K562 (cell line): Measurements from ENCODE around the gene ZNF48. TPM values are rescaled to one million over a fixed set of nuclear protein-coding genes. Genes with fewer than 3 reads are reported as not detected.

Source experiments
- SMAD3 ChIP-seq: fragments of 450-650 bp; formaldehyde crosslinking; conservative IDR thresholded peaks from 2 replicates; pipeline ENCODE4 v1.4.0; 2020; ENCODE audit warnings: mild to moderate bottlenecking
- TSC22D4 ChIP-seq: fragments of 450-650 bp; IDR thresholded peaks from 2 replicates; pipeline ENCODE4 v1.6.1; 2016; ENCODE audit warnings: missing genetic modification characterization, missing biosample characterization, control low read depth
- ZFX ChIP-seq: sonication (generic); formaldehyde crosslinking; IDR thresholded peaks from 2 replicates; pipeline ENCODE4 v1.8.0; 2022; ENCODE audit warnings: mild to moderate bottlenecking, missing genetic modification reagents, moderate library complexity
- ZNF311 ChIP-seq: fragments of 250-450 bp; sonication (Bioruptor Pico); IDR thresholded peaks from 2 replicates; pipeline ENCODE4 v1.4.0; 2020; ENCODE audit warnings: mild to moderate bottlenecking, moderate library complexity
- polyA plus RNA-seq, 8 experiments: library from polyadenylated mRNA; depleted of rRNA in 4 of 8; stranded (reverse) in 5 of 8; unstranded in 3 of 8; fragments of >200 nt; fragmentation: Nextera tagmentation in 2 of 8; fragmentation: Illumina TruSeq in 1 of 8; extraction: Ambion mirVana in 2 of 8; extraction: Trizol in 1 of 8; gene quantifications; 2 replicates each; pipeline versions ENCODE4 v1.2.1 to v1.2.3, GENCODE V29; 2011 to 2014; ENCODE audit warnings: inconsistent platforms in 1 of 8, missing spikeins in 1 of 8
- total RNA-seq, 7 experiments: library from RNA; depleted of rRNA in 6 of 7; stranded (reverse); fragments of >200 nt in 6 of 7; fragmentation: Illumina TruSeq in 2 of 7; extraction: Trizol in 2 of 7; gene quantifications; 2 replicates each; pipeline versions ENCODE4 v1.2.1 to v1.2.3, GENCODE V29; 2011 to 2021; ENCODE audit warnings: low replicate concordance in 1 of 7
- TF ChIP-seq, protein P1 (sequence below), 2 experiments: fragments of 450-650 bp in 1 of 2; IDR thresholded peaks; 2 replicates each; pipeline ENCODE4 v1.6.1; 2011 to 2017; ENCODE audit warnings: low read depth in 2 of 2, antibody characterized with exemption in 1 of 2, borderline replicate concordance in 1 of 2, low read length in 1 of 2, mild to moderate bottlenecking in 1 of 2, mixed read lengths in 1 of 2; ENCODE audit not compliant: control insufficient read depth in 1 of 2

The ZNF48 gene
- total and polyA plus RNA-seq, 9 of the 15 experiments (the other 6 are each of a cell fraction or from before 2014, with no cell fraction given), result 0.38 to 11.6 (median 4.7) TPM

DNA sequence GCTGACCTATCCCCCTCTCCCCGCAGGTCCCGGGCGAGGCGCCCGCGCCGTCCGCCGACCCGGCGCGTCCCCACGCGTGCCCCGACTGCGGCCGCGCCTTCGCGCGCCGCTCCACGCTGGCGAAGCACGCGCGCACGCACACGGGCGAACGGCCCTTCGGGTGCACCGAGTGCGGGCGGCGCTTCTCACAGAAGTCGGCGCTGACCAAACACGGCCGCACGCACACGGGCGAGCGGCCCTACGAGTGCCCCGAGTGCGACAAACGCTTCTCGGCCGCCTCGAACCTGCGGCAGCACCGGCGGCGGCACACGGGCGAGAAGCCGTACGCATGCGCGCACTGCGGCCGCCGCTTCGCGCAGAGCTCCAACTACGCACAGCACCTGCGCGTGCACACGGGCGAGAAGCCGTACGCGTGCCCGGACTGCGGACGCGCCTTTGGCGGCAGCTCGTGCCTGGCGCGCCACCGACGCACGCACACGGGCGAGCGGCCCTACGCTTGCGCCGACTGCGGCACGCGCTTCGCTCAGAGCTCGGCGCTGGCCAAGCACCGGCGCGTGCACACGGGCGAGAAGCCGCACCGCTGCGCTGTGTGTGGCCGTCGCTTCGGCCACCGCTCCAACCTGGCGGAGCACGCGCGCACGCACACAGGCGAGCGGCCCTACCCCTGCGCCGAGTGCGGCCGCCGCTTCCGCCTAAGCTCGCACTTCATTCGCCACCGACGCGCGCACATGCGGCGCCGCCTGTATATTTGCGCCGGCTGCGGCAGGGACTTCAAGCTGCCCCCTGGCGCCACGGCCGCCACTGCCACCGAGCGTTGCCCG lies 22.5 kb downstream of the ZNF48 start (continued):
- TF ChIP-seq ZFX (CRISPR knock-in tag) (no peak), ZNF311 (no peak), TSC22D4 (no peak), SMAD3 (CRISPR knock-in tag) (no peak)
- TF ChIP-seq, protein P1, sequence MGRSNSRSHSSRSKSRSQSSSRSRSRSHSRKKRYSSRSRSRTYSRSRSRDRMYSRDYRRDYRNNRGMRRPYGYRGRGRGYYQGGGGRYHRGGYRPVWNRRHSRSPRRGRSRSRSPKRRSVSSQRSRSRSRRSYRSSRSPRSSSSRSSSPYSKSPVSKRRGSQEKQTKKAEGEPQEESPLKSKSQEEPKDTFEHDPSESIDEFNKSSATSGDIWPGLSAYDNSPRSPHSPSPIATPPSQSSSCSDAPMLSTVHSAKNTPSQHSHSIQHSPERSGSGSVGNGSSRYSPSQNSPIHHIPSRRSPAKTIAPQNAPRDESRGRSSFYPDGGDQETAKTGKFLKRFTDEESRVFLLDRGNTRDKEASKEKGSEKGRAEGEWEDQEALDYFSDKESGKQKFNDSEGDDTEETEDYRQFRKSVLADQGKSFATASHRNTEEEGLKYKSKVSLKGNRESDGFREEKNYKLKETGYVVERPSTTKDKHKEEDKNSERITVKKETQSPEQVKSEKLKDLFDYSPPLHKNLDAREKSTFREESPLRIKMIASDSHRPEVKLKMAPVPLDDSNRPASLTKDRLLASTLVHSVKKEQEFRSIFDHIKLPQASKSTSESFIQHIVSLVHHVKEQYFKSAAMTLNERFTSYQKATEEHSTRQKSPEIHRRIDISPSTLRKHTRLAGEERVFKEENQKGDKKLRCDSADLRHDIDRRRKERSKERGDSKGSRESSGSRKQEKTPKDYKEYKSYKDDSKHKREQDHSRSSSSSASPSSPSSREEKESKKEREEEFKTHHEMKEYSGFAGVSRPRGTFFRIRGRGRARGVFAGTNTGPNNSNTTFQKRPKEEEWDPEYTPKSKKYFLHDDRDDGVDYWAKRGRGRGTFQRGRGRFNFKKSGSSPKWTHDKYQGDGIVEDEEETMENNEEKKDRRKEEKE (IDR thresholded peaks at IDR 0.05; ENCODE audit: borderline replicate concordance in 1 of 2, control insufficient read depth in 1 of 2, low read depth in 2 of 2, low read length in 1 of 2), result no peak
